ENCODE measurements around the gene TECPR2. TPM values are rescaled to one million over a fixed set of nuclear protein-coding genes. Genes with fewer than 3 reads are reported as not detected.

The TECPR2 gene
- total and polyA plus RNA-seq, 10 of the 15 experiments (the other 5 are each of a cell fraction or from before 2014, with no cell fraction given): 0.15 to 10.0 (median 3.0) TPM

DNA sequence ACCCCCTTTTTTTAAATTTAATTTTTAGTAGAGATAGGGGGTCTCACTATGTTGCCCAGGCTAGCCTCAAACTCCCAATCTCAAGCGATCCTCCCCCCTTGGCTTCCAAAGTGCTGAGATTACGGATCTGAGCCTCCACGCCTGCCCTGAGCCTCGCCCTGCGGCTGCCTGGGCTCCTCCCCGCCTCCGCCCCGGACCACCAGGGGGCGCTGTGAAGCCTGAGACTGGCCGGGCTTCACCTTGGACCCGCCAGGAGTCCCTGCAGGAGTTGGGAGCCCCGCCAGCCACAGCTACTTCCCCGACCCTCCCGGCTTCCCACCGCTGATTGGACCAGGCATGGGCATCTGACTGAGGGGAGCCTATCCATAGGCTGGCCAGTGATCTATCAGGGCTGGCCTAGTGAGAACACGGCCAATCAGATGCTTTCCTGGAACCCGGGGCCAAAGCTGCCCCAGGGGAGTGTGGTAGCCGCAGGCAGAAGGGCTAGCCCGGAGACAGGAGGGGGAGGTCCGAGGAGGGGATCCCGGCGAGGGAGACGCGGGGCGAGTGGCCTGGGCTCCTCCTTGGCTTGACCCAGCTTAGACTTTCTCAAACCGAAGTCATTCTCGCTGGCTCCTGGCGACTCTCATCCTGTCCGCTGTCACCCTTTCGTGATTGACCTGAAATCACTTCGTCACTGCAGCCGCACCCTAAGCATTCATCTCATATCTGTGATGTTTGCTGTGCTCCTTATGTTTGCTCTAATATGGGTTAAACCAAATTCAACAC, 161.9 kb downstream of the TECPR2 start (continued):
- TF ChIP-seq REST (IDR thresholded peaks at IDR 0.05; ENCODE audit: low read depth, low read length) (no peak), POLR2AphosphoS5 (IDR thresholded peaks at IDR 0.05; ENCODE audit: low read length) (peak; percentile 61; the same call in 1 of the 2 replicates), EZH2 (IDR thresholded peaks at IDR 0.05; ENCODE audit: borderline replicate concordance, control insufficient read depth, low read depth, low read length) (no peak), MEF2A (IDR thresholded peaks at IDR 0.05; ENCODE audit: insufficient read depth, low read depth, low read length) (no peak), CHD2 (IDR thresholded peaks at IDR 0.05; ENCODE audit: borderline replicate concordance, low read depth, low read length) (peak; percentile 86), PML (IDR thresholded peaks at IDR 0.05; ENCODE audit: low read length) (no peak), ESRRA (IDR thresholded peaks at IDR 0.05; ENCODE audit: low read length) (no peak), TARDBP (IDR thresholded peaks at IDR 0.05; ENCODE audit: borderline replicate concordance) (peak; percentile 52; the same call in 1 of the 2 replicates), EED (IDR thresholded peaks at IDR 0.05; ENCODE audit: low read depth) (peak; percentile 64), CHD4 (IDR thresholded peaks at IDR 0.05) (no peak), JUND (IDR thresholded peaks at IDR 0.05; ENCODE audit: low read depth, low read length) (0 out of 2 replicates have a peak, but pooled peaks have one; percentile 7), SRF (IDR thresholded peaks at IDR 0.05; ENCODE audit: low read depth in 2 of 2, low read length in 2 of 2) (no peak), POLR2AphosphoS2 (IDR thresholded peaks at IDR 0.05; ENCODE audit: low read depth, low read length) (0 out of 2 replicates have a peak, but pooled peaks have one; percentile 47), RUNX3 (IDR thresholded peaks at IDR 0.05; ENCODE audit: low read length) (peak; percentile 73), ZNF622 (IDR thresholded peaks at IDR 0.05) (no peak)
- TF ChIP-seq, protein P1, sequence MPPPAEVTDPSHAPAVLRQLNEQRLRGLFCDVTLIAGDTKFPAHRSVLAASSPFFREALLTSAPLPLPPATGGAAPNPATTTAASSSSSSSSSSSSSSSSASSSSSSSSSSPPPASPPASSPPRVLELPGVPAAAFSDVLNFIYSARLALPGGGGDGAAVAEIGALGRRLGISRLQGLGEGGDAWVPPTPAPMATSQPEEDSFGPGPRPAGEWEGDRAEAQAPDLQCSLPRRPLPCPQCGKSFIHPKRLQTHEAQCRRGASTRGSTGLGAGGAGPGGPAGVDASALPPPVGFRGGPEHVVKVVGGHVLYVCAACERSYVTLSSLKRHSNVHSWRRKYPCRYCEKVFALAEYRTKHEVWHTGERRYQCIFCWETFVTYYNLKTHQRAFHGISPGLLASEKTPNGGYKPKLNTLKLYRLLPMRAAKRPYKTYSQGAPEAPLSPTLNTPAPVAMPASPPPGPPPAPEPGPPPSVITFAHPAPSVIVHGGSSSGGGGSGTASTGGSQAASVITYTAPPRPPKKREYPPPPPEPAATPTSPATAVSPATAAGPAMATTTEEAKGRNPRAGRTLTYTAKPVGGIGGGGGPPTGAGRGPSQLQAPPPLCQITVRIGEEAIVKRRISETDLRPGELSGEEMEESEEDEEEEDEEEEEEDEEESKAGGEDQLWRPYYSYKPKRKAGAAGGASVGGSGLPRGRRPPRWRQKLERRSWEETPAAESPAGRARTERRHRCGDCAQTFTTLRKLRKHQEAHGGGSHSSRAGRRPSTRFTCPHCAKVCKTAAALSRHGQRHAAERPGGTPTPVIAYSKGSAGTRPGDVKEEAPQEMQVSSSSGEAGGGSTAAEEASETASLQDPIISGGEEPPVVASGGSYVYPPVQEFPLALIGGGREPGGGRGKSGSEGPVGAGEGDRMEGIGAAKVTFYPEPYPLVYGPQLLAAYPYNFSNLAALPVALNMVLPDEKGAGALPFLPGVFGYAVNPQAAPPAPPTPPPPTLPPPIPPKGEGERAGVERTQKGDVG (CRISPR knock-in tag; IDR thresholded peaks at IDR 0.05): no peak
- TF ChIP-seq, protein P2, sequence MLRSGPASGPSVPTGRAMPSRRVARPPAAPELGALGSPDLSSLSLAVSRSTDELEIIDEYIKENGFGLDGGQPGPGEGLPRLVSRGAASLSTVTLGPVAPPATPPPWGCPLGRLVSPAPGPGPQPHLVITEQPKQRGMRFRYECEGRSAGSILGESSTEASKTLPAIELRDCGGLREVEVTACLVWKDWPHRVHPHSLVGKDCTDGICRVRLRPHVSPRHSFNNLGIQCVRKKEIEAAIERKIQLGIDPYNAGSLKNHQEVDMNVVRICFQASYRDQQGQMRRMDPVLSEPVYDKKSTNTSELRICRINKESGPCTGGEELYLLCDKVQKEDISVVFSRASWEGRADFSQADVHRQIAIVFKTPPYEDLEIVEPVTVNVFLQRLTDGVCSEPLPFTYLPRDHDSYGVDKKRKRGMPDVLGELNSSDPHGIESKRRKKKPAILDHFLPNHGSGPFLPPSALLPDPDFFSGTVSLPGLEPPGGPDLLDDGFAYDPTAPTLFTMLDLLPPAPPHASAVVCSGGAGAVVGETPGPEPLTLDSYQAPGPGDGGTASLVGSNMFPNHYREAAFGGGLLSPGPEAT (IDR thresholded peaks at IDR 0.05; ENCODE audit: low read depth): 0 out of 2 replicates have a peak, but pooled peaks have one; percentile 20

Data from GM12878 (cell line).